HL-60 (cell line): ENCODE results near the gene ZNF521.

Experiments
- TF ChIP-seq, protein P1 (sequence below): IDR thresholded peaks from one replicate; pipeline ENCODE4 v1.5.1; 2011; ENCODE audit warnings: low read length, control low read depth, inconsistent platforms; ENCODE audit not compliant: insufficient read depth
- TF ChIP-seq, protein P2 (sequence below): IDR thresholded peaks from 2 replicates; pipeline ENCODE4 v1.6.1; 2012; ENCODE audit warnings: low read depth; ENCODE audit not compliant: insufficient replicate concordance

DNA sequence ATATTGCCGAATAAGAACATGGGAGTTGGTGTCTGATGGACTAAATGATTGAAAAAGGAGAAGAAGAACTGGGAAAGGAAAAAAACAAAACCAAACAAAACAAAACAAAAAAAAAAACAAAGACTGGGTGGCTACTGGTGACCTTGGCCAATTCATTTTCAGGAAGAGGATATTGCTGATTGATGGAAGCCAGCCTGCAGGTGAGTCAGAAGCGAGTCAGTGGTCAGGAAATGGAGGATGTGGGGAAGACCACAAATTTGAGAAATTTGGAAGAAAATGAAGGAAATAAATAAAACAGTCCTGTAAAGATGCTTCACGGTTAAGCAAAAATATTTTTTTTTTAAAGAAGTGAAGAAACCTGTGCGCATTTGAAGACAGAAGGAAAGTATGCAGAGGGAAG lies 296.9 kb downstream of the ZNF521 start:
- TF ChIP-seq, protein P1, sequence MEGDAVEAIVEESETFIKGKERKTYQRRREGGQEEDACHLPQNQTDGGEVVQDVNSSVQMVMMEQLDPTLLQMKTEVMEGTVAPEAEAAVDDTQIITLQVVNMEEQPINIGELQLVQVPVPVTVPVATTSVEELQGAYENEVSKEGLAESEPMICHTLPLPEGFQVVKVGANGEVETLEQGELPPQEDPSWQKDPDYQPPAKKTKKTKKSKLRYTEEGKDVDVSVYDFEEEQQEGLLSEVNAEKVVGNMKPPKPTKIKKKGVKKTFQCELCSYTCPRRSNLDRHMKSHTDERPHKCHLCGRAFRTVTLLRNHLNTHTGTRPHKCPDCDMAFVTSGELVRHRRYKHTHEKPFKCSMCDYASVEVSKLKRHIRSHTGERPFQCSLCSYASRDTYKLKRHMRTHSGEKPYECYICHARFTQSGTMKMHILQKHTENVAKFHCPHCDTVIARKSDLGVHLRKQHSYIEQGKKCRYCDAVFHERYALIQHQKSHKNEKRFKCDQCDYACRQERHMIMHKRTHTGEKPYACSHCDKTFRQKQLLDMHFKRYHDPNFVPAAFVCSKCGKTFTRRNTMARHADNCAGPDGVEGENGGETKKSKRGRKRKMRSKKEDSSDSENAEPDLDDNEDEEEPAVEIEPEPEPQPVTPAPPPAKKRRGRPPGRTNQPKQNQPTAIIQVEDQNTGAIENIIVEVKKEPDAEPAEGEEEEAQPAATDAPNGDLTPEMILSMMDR = no peak
- TF ChIP-seq, protein P2, sequence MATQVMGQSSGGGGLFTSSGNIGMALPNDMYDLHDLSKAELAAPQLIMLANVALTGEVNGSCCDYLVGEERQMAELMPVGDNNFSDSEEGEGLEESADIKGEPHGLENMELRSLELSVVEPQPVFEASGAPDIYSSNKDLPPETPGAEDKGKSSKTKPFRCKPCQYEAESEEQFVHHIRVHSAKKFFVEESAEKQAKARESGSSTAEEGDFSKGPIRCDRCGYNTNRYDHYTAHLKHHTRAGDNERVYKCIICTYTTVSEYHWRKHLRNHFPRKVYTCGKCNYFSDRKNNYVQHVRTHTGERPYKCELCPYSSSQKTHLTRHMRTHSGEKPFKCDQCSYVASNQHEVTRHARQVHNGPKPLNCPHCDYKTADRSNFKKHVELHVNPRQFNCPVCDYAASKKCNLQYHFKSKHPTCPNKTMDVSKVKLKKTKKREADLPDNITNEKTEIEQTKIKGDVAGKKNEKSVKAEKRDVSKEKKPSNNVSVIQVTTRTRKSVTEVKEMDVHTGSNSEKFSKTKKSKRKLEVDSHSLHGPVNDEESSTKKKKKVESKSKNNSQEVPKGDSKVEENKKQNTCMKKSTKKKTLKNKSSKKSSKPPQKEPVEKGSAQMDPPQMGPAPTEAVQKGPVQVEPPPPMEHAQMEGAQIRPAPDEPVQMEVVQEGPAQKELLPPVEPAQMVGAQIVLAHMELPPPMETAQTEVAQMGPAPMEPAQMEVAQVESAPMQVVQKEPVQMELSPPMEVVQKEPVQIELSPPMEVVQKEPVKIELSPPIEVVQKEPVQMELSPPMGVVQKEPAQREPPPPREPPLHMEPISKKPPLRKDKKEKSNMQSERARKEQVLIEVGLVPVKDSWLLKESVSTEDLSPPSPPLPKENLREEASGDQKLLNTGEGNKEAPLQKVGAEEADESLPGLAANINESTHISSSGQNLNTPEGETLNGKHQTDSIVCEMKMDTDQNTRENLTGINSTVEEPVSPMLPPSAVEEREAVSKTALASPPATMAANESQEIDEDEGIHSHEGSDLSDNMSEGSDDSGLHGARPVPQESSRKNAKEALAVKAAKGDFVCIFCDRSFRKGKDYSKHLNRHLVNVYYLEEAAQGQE = no peak
